ENCODE results near the gene SYNE2.

- no peak for TF ChIP-seq EZH2 (IDR thresholded peaks at IDR 0.05)
- no peak for TF ChIP-seq POLR2AphosphoS5 (IDR thresholded peaks at IDR 0.05; ENCODE audit: borderline replicate concordance, low read depth, low read length)
- TF ChIP-seq FOXP2 (optimal IDR thresholded peaks at IDR 0.05; ENCODE audit: control extremely low read depth, extremely low read length, insufficient read depth), result no peak
Measured at GRCh38 chr14:63939006-63939270, 86.1 kb downstream of the SYNE2 start.
